Measurements from ENCODE around the gene TMEM217.
"Not testable (repeated sequence)": the region's sequence is repeated elsewhere in the genome, so short reads cannot be mapped to it uniquely, and the experiment has no call there.

Gene TMEM217

GRCh38 chr6:37257634-37258404 lies at the start of gene TMEM217, which contains the start of gene TBC1D22B:
TMEM217 (minus strand) TSS chr6:37258144; CDS start chr6:37219030, 39,114 bp downstream.
TBC1D22B (plus strand) TSS chr6:37257772; CDS start chr6:37257918, 146 bp downstream.
- DNase-seq, result peak; percentile 96

- not testable (repeated sequence) for DNase-seq
Observed at GRCh38 chr6:37307484-37307883, 49.5 kb upstream of the TMEM217 start.

GRCh38 chr6:37306624-37307222 lies 48.8 kb upstream of the TMEM217 start:
- no peak for DNase-seq

- DNase-seq, result no peak
Observed at GRCh38 chr6:37305841-37306425, 48.0 kb upstream of the TMEM217 start.

- no peak for DNase-seq
Observed at GRCh38 chr6:37304766-37305165, 46.8 kb upstream of the TMEM217 start.

- DNase-seq, result no peak
Observed at GRCh38 chr6:37303891-37304503, 46.1 kb upstream of the TMEM217 start.

- no peak for DNase-seq
Observed at GRCh38 chr6:37303091-37303660, 45.2 kb upstream of the TMEM217 start.

- DNase-seq, result no peak
Observed at GRCh38 chr6:37302086-37302686, 44.2 kb upstream of the TMEM217 start.

GRCh38 chr6:37299990-37300389 lies 42.0 kb upstream of the TMEM217 start:
- no peak for DNase-seq

- no peak for DNase-seq
Observed at GRCh38 chr6:37298958-37299357, 41.0 kb upstream of the TMEM217 start.

GRCh38 chr6:37297637-37298036 lies 39.7 kb upstream of the TMEM217 start:
- DNase-seq, result not testable (repeated sequence)

- DNase-seq, result no peak
Observed at GRCh38 chr6:37293426-37293825, 35.5 kb upstream of the TMEM217 start.

GRCh38 chr6:37289931-37290330 lies 32.0 kb upstream of the TMEM217 start:
- DNase-seq, result no peak

- DNase-seq, result no peak
Observed at GRCh38 chr6:37288247-37288646, 30.3 kb upstream of the TMEM217 start.

- DNase-seq, result no peak
Observed at GRCh38 chr6:37287519-37288157, 29.7 kb upstream of the TMEM217 start.

- DNase-seq, result no peak
Observed at GRCh38 chr6:37285861-37286311, 27.9 kb upstream of the TMEM217 start.

- DNase-seq, result no peak
Observed at GRCh38 chr6:37284781-37285180, 26.8 kb upstream of the TMEM217 start.

GRCh38 chr6:37283671-37284151 lies 25.8 kb upstream of the TMEM217 start:
- no peak for DNase-seq

- DNase-seq, result no peak
Observed at GRCh38 chr6:37283268-37283667, 25.3 kb upstream of the TMEM217 start.

GRCh38 chr6:37282371-37282770 lies 24.4 kb upstream of the TMEM217 start:
- DNase-seq, result no peak

GRCh38 chr6:37280162-37280887 lies 22.4 kb upstream of the TMEM217 start:
- no peak for DNase-seq
